WTC11 (cell line): ENCODE data around the gene MRPL37.

Experiments
- ATF1 ChIP-seq: sonication (generic); formaldehyde crosslinking; IDR thresholded peaks from 2 replicates; pipeline ENCODE4 v1.8.1; 2023; ENCODE audit warnings: mild to moderate bottlenecking, moderate library complexity, missing genetic modification reagents
- CTCF ChIP-seq: fragments of 200-600 bp; IDR thresholded peaks from 2 replicates; pipeline ENCODE4 v1.8.0; 2022; ENCODE audit warnings: antibody characterized with exemption
- ETV6 ChIP-seq: sonication (generic); formaldehyde crosslinking; IDR thresholded peaks from 2 replicates; pipeline ENCODE4 v1.8.1; 2022; ENCODE audit warnings: mild to moderate bottlenecking, missing genetic modification reagents
- FOXJ3 ChIP-seq: sonication (generic); formaldehyde crosslinking; IDR thresholded peaks from 2 replicates; pipeline ENCODE4 v1.9.0; 2021; ENCODE audit warnings: missing genetic modification reagents, mild to moderate bottlenecking, borderline replicate concordance
- GABPB1 ChIP-seq: sonication (generic); formaldehyde crosslinking; IDR thresholded peaks from 2 replicates; pipeline ENCODE4 v1.8.1; 2023; ENCODE audit warnings: mild to moderate bottlenecking, missing genetic modification reagents
- TP53 ChIP-seq: sonication (generic); formaldehyde crosslinking; IDR thresholded peaks from 2 replicates; pipeline ENCODE4 v1.8.1; 2023; ENCODE audit warnings: mild to moderate bottlenecking, missing genetic modification reagents
- ZNF416 ChIP-seq: fragments of 250-450 bp; sonication (Bioruptor Pico); IDR thresholded peaks from 2 replicates; pipeline ENCODE4 v1.9.0; 2021; ENCODE audit warnings: mild to moderate bottlenecking, inconsistent platforms
- TF ChIP-seq, protein P1 (sequence below): sonication (generic); formaldehyde crosslinking; IDR thresholded peaks from 2 replicates; pipeline ENCODE4 v1.8.1; 2023; ENCODE audit warnings: mild to moderate bottlenecking, missing genetic modification reagents, moderate library complexity
- TF ChIP-seq, protein P2 (sequence below): sonication (generic); formaldehyde crosslinking; conservative IDR thresholded peaks from 2 replicates; pipeline ENCODE4 v1.8.1; 2022; ENCODE audit warnings: mild to moderate bottlenecking, missing genetic modification reagents
- TF ChIP-seq, protein P3 (sequence below): sonication (generic); formaldehyde crosslinking; IDR thresholded peaks from 2 replicates; pipeline ENCODE4 v1.8.1; 2023; ENCODE audit warnings: mild to moderate bottlenecking, moderate library complexity, missing genetic modification reagents

DNA sequence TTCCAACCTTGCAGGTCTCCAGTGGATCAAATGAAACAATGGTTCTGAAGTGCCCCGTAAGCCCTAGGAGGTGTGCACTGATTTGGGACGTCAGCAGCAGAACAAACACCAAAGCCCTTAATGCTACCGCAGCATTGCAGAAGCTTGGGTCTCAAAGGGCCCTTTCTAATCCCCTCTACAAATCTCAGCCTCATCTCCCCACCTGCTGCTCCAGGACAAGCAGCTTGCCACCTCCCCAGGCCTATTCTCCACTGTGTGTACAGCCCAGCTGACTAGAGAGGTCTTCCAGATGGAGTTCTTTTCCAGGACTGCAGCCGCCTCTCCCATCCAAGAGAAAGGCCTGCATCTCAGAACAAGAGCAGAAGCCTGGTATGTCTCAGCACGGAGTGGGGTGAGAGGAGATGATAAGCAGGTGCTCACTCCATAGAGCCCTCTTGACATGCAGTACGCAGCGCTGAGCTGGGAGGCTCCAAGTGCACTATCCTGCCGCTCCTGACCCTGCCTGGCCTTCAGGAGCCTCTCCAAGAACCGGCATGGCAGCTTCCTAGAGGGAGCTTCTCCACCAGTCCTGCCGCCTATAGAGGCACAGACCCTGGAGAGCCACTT lies 46.3 kb downstream of the MRPL37 start:
- TF ChIP-seq ETV6 (no peak), FOXJ3 (no peak), CTCF (no peak), TP53 (no peak), GABPB1 (CRISPR knock-in tag) (no peak), ATF1 (CRISPR knock-in tag) (no peak), ZNF416 (CRISPR knock-in tag) (no peak)
- TF ChIP-seq, protein P1, sequence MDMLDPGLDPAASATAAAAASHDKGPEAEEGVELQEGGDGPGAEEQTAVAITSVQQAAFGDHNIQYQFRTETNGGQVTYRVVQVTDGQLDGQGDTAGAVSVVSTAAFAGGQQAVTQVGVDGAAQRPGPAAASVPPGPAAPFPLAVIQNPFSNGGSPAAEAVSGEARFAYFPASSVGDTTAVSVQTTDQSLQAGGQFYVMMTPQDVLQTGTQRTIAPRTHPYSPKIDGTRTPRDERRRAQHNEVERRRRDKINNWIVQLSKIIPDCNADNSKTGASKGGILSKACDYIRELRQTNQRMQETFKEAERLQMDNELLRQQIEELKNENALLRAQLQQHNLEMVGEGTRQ: no peak
- TF ChIP-seq, protein P2, sequence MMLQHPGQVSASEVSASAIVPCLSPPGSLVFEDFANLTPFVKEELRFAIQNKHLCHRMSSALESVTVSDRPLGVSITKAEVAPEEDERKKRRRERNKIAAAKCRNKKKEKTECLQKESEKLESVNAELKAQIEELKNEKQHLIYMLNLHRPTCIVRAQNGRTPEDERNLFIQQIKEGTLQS (CRISPR knock-in tag): no peak
- TF ChIP-seq, protein P3, sequence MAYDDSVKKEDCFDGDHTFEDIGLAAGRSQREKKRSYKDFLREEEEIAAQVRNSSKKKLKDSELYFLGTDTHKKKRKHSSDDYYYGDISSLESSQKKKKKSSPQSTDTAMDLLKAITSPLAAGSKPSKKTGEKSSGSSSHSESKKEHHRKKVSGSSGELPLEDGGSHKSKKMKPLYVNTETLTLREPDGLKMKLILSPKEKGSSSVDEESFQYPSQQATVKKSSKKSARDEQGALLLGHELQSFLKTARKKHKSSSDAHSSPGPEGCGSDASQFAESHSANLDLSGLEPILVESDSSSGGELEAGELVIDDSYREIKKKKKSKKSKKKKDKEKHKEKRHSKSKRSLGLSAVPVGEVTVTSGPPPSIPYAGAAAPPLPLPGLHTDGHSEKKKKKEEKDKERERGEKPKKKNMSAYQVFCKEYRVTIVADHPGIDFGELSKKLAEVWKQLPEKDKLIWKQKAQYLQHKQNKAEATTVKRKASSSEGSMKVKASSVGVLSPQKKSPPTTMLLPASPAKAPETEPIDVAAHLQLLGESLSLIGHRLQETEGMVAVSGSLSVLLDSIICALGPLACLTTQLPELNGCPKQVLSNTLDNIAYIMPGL (CRISPR knock-in tag): no peak
